Skeletal muscle satellite cell (primary cell): ENCODE measurements around the gene SEMA3D.

ENCODE experiments used
- H3K27me3 ChIP-seq: 2 replicates; pipeline ENCODE4 v1.7.0; 2013; ENCODE audit warnings: low read length; ENCODE audit not compliant: control insufficient read depth, insufficient read depth
- H3K36me3 ChIP-seq: 2 replicates; pipeline ENCODE4 v1.7.0; 2013; ENCODE audit warnings: mild to moderate bottlenecking, control low read depth, low read length; ENCODE audit not compliant: insufficient read depth
- H3K4me1 ChIP-seq: 2 replicates; pipeline ENCODE4 v1.7.0; 2013; ENCODE audit warnings: low read length; ENCODE audit not compliant: control insufficient read depth, insufficient read depth
- H3K4me2 ChIP-seq: 2 replicates; pipeline ENCODE4 v1.7.0; 2013; ENCODE audit warnings: mild to moderate bottlenecking, low read length
- H3K4me3 ChIP-seq: 2 replicates; pipeline ENCODE4 v1.7.0; 2013; ENCODE audit warnings: low read length
- H3K9ac ChIP-seq: 2 replicates; pipeline ENCODE4 v1.7.0; 2013; ENCODE audit warnings: mild to moderate bottlenecking, low read depth, low read length, moderate library complexity
- H3K9me3 ChIP-seq: replicated peaks from 2 replicates; pipeline ENCODE4 v1.7.0; 2013; ENCODE audit warnings: mild to moderate bottlenecking, control low read depth, low read length

SEMA3D gene

GRCh38 chr7:85154282-85154937 lies 32.4 kb downstream of the SEMA3D start:
- no peaks in the 10 kb centered on the region for H3K4me1 ChIP-seq
- no peaks in the 10 kb centered on the region for H3K36me3 ChIP-seq
- H3K9me3 ChIP-seq = no peaks in the 10 kb centered on the region
- H3K9ac ChIP-seq = no peak overlapping the region
- H3K4me2 ChIP-seq = no peak overlapping the region
- no peaks in the 10 kb centered on the region for H3K27me3 ChIP-seq
- no peak overlapping the region for H3K4me3 ChIP-seq

- no peaks in the 10 kb centered on the region for H3K27me3 ChIP-seq
- H3K9ac ChIP-seq = no peak overlapping the region
- H3K4me3 ChIP-seq = no peak overlapping the region
- H3K4me2 ChIP-seq = no peak overlapping the region
- no peaks in the 10 kb centered on the region for H3K9me3 ChIP-seq
- no peaks in the 10 kb centered on the region for H3K4me1 ChIP-seq
- no peaks in the 10 kb centered on the region for H3K36me3 ChIP-seq
Measured at GRCh38 chr7:85153715-85154114, 33.1 kb downstream of the SEMA3D start.

GRCh38 chr7:85150624-85151023 lies 36.2 kb downstream of the SEMA3D start:
- Histone ChIP-seq H3K4me2 (no peak overlapping the region), H3K4me1 (no peaks in the 10 kb centered on the region), H3K9ac (no peak overlapping the region), H3K27me3 (no peaks in the 10 kb centered on the region), H3K9me3 (no peaks in the 10 kb centered on the region), H3K36me3 (no peaks in the 10 kb centered on the region), H3K4me3 (no peak overlapping the region)

- H3K4me1 ChIP-seq = no peaks in the 10 kb centered on the region
- no peaks in the 10 kb centered on the region for H3K9me3 ChIP-seq
Measured at GRCh38 chr7:85144771-85145170, 42.1 kb downstream of the SEMA3D start.

GRCh38 chr7:85135977-85136376 lies 50.9 kb downstream of the SEMA3D start:
- Histone ChIP-seq H3K9ac (peak overlapping the region; percentile 16), H3K4me1 (peaks cover 9% of the 10 kb centered on the region), H3K9me3 (no peaks in the 10 kb centered on the region), H3K4me2 (peak overlapping the region; percentile 43), H3K4me3 (no peak overlapping the region), H3K27me3 (no peaks in the 10 kb centered on the region), H3K36me3 (no peaks in the 10 kb centered on the region)

More at GRCh38 chr7:85144771-85145170, 42.1 kb downstream of the SEMA3D start:
- H3K4me3 ChIP-seq = no peak overlapping the region
- H3K27me3 ChIP-seq = no peaks in the 10 kb centered on the region
- H3K4me2 ChIP-seq = no peak overlapping the region
- H3K36me3 ChIP-seq = no peaks in the 10 kb centered on the region
- H3K9ac ChIP-seq = no peak overlapping the region

GRCh38 chr7:85133560-85133959 lies 53.3 kb downstream of the SEMA3D start:
- Histone ChIP-seq H3K36me3 (no peaks in the 10 kb centered on the region), H3K4me3 (no peak overlapping the region), H3K4me1 (peaks cover 9% of the 10 kb centered on the region)

GRCh38 chr7:85133006-85133405 lies 53.9 kb downstream of the SEMA3D start:
- Histone ChIP-seq H3K4me1 (peaks cover 9% of the 10 kb centered on the region), H3K4me3 (no peak overlapping the region), H3K4me2 (no peak overlapping the region), H3K9ac (no peak overlapping the region), H3K9me3 (no peaks in the 10 kb centered on the region), H3K36me3 (no peaks in the 10 kb centered on the region), H3K27me3 (no peaks in the 10 kb centered on the region)

More at GRCh38 chr7:85133560-85133959, 53.3 kb downstream of the SEMA3D start:
- Histone ChIP-seq H3K4me2 (no peak overlapping the region), H3K9ac (no peak overlapping the region), H3K9me3 (no peaks in the 10 kb centered on the region), H3K27me3 (no peaks in the 10 kb centered on the region)

- H3K9ac ChIP-seq = no peak overlapping the region
- no peaks in the 10 kb centered on the region for H3K36me3 ChIP-seq
- no peaks in the 10 kb centered on the region for H3K27me3 ChIP-seq
- H3K9me3 ChIP-seq = no peaks in the 10 kb centered on the region
- H3K4me3 ChIP-seq = no peak overlapping the region
- no peak overlapping the region for H3K4me2 ChIP-seq
- no peaks in the 10 kb centered on the region for H3K4me1 ChIP-seq
Measured at GRCh38 chr7:85130702-85131101, 56.2 kb downstream of the SEMA3D start.

GRCh38 chr7:85126383-85126782 lies 60.5 kb downstream of the SEMA3D start:
- no peaks in the 10 kb centered on the region for H3K9me3 ChIP-seq
- H3K36me3 ChIP-seq = no peaks in the 10 kb centered on the region
- H3K9ac ChIP-seq = no peak overlapping the region
- H3K4me2 ChIP-seq = no peak overlapping the region
- H3K4me3 ChIP-seq = no peak overlapping the region
- no peaks in the 10 kb centered on the region for H3K27me3 ChIP-seq
- H3K4me1 ChIP-seq = no peaks in the 10 kb centered on the region

- Histone ChIP-seq H3K36me3 (no peaks in the 10 kb centered on the region), H3K27me3 (no peaks in the 10 kb centered on the region), H3K4me2 (no peak overlapping the region), H3K4me3 (no peak overlapping the region), H3K9me3 (no peaks in the 10 kb centered on the region), H3K9ac (no peak overlapping the region), H3K4me1 (no peaks in the 10 kb centered on the region)
Measured at GRCh38 chr7:85125651-85126131, 61.2 kb downstream of the SEMA3D start.

- no peaks in the 10 kb centered on the region for H3K27me3 ChIP-seq
- H3K4me3 ChIP-seq = no peak overlapping the region
- no peaks in the 10 kb centered on the region for H3K9me3 ChIP-seq
Measured at GRCh38 chr7:85125176-85125575, 61.7 kb downstream of the SEMA3D start.

GRCh38 chr7:85119934-85120333 lies 66.9 kb downstream of the SEMA3D start:
- Histone ChIP-seq H3K4me1 (no peaks in the 10 kb centered on the region), H3K4me2 (no peak overlapping the region), H3K9ac (no peak overlapping the region), H3K4me3 (no peak overlapping the region), H3K27me3 (no peaks in the 10 kb centered on the region), H3K9me3 (no peaks in the 10 kb centered on the region), H3K36me3 (no peaks in the 10 kb centered on the region)

More at GRCh38 chr7:85125176-85125575, 61.7 kb downstream of the SEMA3D start:
- Histone ChIP-seq H3K4me1 (no peaks in the 10 kb centered on the region), H3K36me3 (no peaks in the 10 kb centered on the region), H3K4me2 (no peak overlapping the region), H3K9ac (no peak overlapping the region)
